ENCODE results near the gene CDK5R2.

The CDK5R2 gene

DNA sequence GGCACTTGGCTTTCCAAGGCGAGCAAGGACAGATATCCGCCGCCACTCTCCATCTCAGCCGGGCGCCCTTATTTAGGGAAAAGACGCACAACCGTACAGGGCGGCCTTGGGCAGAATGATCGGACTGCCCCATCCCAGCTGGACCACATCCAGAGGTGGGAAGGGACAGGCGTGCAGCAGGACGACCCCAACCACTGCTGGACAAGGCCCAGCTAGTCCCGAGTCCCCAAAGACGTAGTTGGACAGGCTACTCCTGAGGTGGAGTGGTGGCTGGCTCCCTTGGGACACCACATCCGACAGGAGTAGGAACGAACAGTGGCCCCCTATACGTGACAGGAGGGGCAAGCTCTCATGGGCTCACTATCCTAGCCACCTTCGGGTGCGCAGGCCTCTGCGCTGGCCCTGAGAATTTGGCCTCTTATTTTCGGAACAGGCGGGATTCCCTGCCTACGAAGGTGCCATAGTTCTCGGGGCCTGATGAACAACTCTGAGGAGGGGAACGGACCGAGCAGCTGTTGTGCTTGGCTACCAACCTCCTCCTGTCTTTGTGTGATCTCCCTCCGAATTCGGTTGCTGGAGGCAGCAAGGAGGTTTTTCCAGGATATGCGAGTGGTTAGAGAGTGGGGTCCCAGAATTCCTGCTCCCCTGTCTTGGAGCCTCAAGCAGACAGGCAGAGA is 23.3 kb downstream of the CDK5R2 start:
- Histone ChIP-seq H3K36me3 (ENCODE audit: control insufficient read depth in 4 of 4, insufficient read depth in 4 of 4, low read length in 3 of 4) (no peaks in the 10 kb centered on the region), H3K4me3 (ENCODE audit: control insufficient read depth in 1 of 7, extremely low read depth in 1 of 7, insufficient read depth in 4 of 7, low read depth in 2 of 7, low read length in 6 of 7) (peak overlapping the region in 2 of 7 experiments; percentile 36 to 42), H3K27me3 (replicated peaks in 2 of 5; ENCODE audit: control insufficient read depth in 4 of 5, insufficient read depth in 5 of 5, low read length in 4 of 5) (peaks cover 2 to 92% (median 41%) of the 10 kb centered on the region in 5 experiments), H3K27ac (ENCODE audit: insufficient read depth in 1 of 2, low read depth in 1 of 2, low read length in 2 of 2, poor library complexity in 1 of 2, severe bottlenecking in 2 of 2) (no peak overlapping the region), H3K9me3 (ENCODE audit: control extremely low read depth in 1 of 5, control insufficient read depth in 4 of 5, insufficient read depth in 2 of 5, low read depth in 1 of 5, low read length in 4 of 5) (no peaks in the 10 kb centered on the region), H3K4me1 (ENCODE audit: control extremely low read depth in 1 of 4, control insufficient read depth in 4 of 4, insufficient read depth in 4 of 4, low read length in 3 of 4) (peaks cover 0 to 50% (median 27%) of the 10 kb centered on the region in 4 experiments)
- 9% methylated on average over 27 of the region's 28 CpGs for WGBS (ENCODE audit: insufficient coverage)
- no peak for DNase-seq
- CTCF ChIA-PET, result interaction anchor here (1.0 to 5.6 kb wide), 10 partner anchors 10 to 172 kb away, joined by 3 to 48 read pairs (median 6); partner anchors contain the start of gene CRYBA2
- POLR2A ChIA-PET, result interaction anchor here (0.8 kb wide), 1 partner anchor 13 kb away, joined by 3 read pairs; no protein-coding TSS in a partner anchor

DNA sequence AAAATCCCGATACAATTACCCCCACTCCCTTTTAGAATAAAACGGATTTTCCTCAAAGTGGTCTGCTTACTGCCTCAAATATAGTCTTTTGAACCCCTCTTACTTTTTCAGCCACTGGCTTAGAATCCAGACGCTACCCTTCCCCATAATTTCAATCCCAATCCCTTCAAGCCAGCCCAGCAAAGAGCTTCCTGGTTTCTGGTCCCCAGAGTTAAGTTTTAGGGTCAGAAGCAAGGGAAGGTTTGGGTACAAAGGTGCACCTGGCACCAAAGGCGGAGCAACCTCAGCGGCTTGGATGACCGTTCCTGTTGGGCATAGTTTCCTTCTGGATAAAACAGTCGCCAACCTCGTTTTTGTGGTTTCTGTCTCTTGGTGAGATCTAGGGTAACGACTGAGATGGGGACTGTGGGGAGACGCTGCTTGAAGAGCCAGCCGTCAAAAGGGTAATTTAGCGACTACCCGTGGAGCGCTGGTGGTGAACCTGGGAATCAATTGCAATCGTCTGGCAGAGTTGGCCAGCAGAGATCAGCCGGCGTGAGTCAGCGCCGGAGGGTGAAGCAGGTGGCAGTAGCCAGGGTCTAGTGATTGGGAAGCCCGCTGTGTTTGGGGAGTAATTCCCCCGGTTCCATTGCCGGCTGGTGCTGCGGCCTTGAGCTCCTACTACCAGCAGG is 23.9 kb downstream of the CDK5R2 start:
- H3K4me1 ChIP-seq (ENCODE audit: control extremely low read depth in 1 of 4, control insufficient read depth in 4 of 4, insufficient read depth in 4 of 4, low read length in 3 of 4), result peaks cover 0 to 50% (median 27%) of the 10 kb centered on the region in 4 experiments
- no peak overlapping the region for H3K4me3 ChIP-seq (ENCODE audit: control insufficient read depth in 1 of 7, extremely low read depth in 1 of 7, insufficient read depth in 4 of 7, low read depth in 2 of 7, low read length in 6 of 7)
- ChIA-PET POLR2A (no interaction called here), CTCF (interaction anchor here (1.3 to 5.6 kb wide), 6 partner anchors 9 to 171 kb away, joined by 3 to 48 read pairs (median 13); partner anchors contain the start of gene CRYBA2)
- H3K36me3 ChIP-seq (ENCODE audit: control insufficient read depth in 4 of 4, insufficient read depth in 4 of 4, low read length in 3 of 4), result no peaks in the 10 kb centered on the region
- H3K9me3 ChIP-seq (ENCODE audit: control extremely low read depth in 1 of 5, control insufficient read depth in 4 of 5, insufficient read depth in 2 of 5, low read depth in 1 of 5, low read length in 4 of 5), result no peaks in the 10 kb centered on the region
- peak in 2 of 3 donors; percentile 53 to 60 for DNase-seq
- 8% methylated on average over 23 of the region's 23 CpGs for WGBS (ENCODE audit: insufficient coverage)
- peaks cover 0 to 93% (median 45%) of the 10 kb centered on the region in 5 experiments for H3K27me3 ChIP-seq (replicated peaks in 2 of 5; ENCODE audit: control insufficient read depth in 4 of 5, insufficient read depth in 5 of 5, low read length in 4 of 5)
- no peak overlapping the region for H3K27ac ChIP-seq (ENCODE audit: insufficient read depth in 1 of 2, low read depth in 1 of 2, low read length in 2 of 2, poor library complexity in 1 of 2, severe bottlenecking in 2 of 2)

- peaks cover 0 to 50% (median 27%) of the 10 kb centered on the region in 4 experiments for H3K4me1 ChIP-seq (ENCODE audit: control extremely low read depth in 1 of 4, control insufficient read depth in 4 of 4, insufficient read depth in 4 of 4, low read length in 3 of 4)
- CTCF ChIA-PET, result interaction anchor here (1.3 to 5.6 kb wide), 4 partner anchors 11 to 108 kb away, joined by 7 to 48 read pairs (median 22); partner anchors contain the start of gene CRYBA2
Measured at GRCh38 chr2:218983934-218984238, 24.4 kb downstream of the CDK5R2 start.

GRCh38 chr2:218984239-218985020 is 25.0 kb downstream of the CDK5R2 start:
- CTCF ChIA-PET, result interaction anchor here (1.3 to 5.6 kb wide), 2 partner anchors 11 to 108 kb away, joined by 7 to 27 read pairs; no protein-coding TSS in a partner anchor
- Histone ChIP-seq H3K36me3 (ENCODE audit: control insufficient read depth in 4 of 4, insufficient read depth in 4 of 4, low read length in 3 of 4) (no peaks in the 10 kb centered on the region), H3K9me3 (ENCODE audit: control extremely low read depth in 1 of 5, control insufficient read depth in 4 of 5, insufficient read depth in 2 of 5, low read depth in 1 of 5, low read length in 4 of 5) (no peaks in the 10 kb centered on the region), H3K4me3 (ENCODE audit: control insufficient read depth in 1 of 7, extremely low read depth in 1 of 7, insufficient read depth in 4 of 7, low read depth in 2 of 7, low read length in 6 of 7) (peak overlapping the region in 4 of 7 experiments; percentile 11 to 52 (median 39)), H3K27me3 (replicated peaks in 2 of 5; ENCODE audit: control insufficient read depth in 4 of 5, insufficient read depth in 5 of 5, low read length in 4 of 5) (peaks cover 0 to 96% (median 51%) of the 10 kb centered on the region in 5 experiments), H3K27ac (ENCODE audit: insufficient read depth in 1 of 2, low read depth in 1 of 2, low read length in 2 of 2, poor library complexity in 1 of 2, severe bottlenecking in 2 of 2) (no peak overlapping the region), H3K4me1 (ENCODE audit: control extremely low read depth in 1 of 4, control insufficient read depth in 4 of 4, insufficient read depth in 4 of 4, low read length in 3 of 4) (peaks cover 0 to 50% (median 27%) of the 10 kb centered on the region in 4 experiments)
- POLR2A ChIA-PET, result interaction anchor here (1.2 kb wide), 1 partner anchor 9 kb away, joined by 3 read pairs; no protein-coding TSS in a partner anchor
- DNase-seq, result peak; percentile 28 to 55 (median 51)
- WGBS (ENCODE audit: insufficient coverage), result under 1% methylated on average over 46 of the region's 50 CpGs

More at GRCh38 chr2:218983934-218984238, 24.4 kb downstream of the CDK5R2 start:
- POLR2A ChIA-PET, result interaction anchor here (1.2 kb wide), 1 partner anchor 8 kb away, joined by 3 read pairs; no protein-coding TSS in a partner anchor
- Histone ChIP-seq H3K9me3 (ENCODE audit: control extremely low read depth in 1 of 5, control insufficient read depth in 4 of 5, insufficient read depth in 2 of 5, low read depth in 1 of 5, low read length in 4 of 5) (no peaks in the 10 kb centered on the region), H3K27ac (ENCODE audit: insufficient read depth in 1 of 2, low read depth in 1 of 2, low read length in 2 of 2, poor library complexity in 1 of 2, severe bottlenecking in 2 of 2) (no peak overlapping the region), H3K27me3 (replicated peaks in 2 of 5; ENCODE audit: control insufficient read depth in 4 of 5, insufficient read depth in 5 of 5, low read length in 4 of 5) (peaks cover 0 to 93% (median 47%) of the 10 kb centered on the region in 5 experiments), H3K4me3 (ENCODE audit: control insufficient read depth in 1 of 7, extremely low read depth in 1 of 7, insufficient read depth in 4 of 7, low read depth in 2 of 7, low read length in 6 of 7) (peak overlapping the region in 3 of 7 experiments; percentile 36 to 52 (median 42)), H3K36me3 (ENCODE audit: control insufficient read depth in 4 of 4, insufficient read depth in 4 of 4, low read length in 3 of 4) (no peaks in the 10 kb centered on the region)
- 10% methylated on average over 7 of the region's 10 CpGs for WGBS (ENCODE audit: insufficient coverage)
- no peak for DNase-seq

- Histone ChIP-seq H3K9me3 (ENCODE audit: control extremely low read depth in 1 of 5, control insufficient read depth in 4 of 5, insufficient read depth in 2 of 5, low read depth in 1 of 5, low read length in 4 of 5) (no peaks in the 10 kb centered on the region), H3K27ac (ENCODE audit: insufficient read depth in 1 of 2, low read depth in 1 of 2, low read length in 2 of 2, poor library complexity in 1 of 2, severe bottlenecking in 2 of 2) (no peak within 1 kb of the TSS), H3K4me3 (ENCODE audit: control insufficient read depth in 1 of 7, extremely low read depth in 1 of 7, insufficient read depth in 4 of 7, low read depth in 2 of 7, low read length in 6 of 7) (peak within 1 kb of the TSS in 4 of 7 experiments; percentile 26 to 52 (median 39)), H3K4me1 (ENCODE audit: control extremely low read depth in 1 of 4, control insufficient read depth in 4 of 4, insufficient read depth in 4 of 4, low read length in 3 of 4) (peaks cover 0 to 46% (median 25%) of the 10 kb centered on the region in 4 experiments), H3K36me3 (ENCODE audit: control insufficient read depth in 4 of 4, insufficient read depth in 4 of 4, low read length in 3 of 4) (no peaks in the 10 kb centered on the region), H3K27me3 (replicated peaks in 2 of 5; ENCODE audit: control insufficient read depth in 4 of 5, insufficient read depth in 5 of 5, low read length in 4 of 5) (peaks cover 0 to 98% (median 54%) of the 10 kb centered on the region in 5 experiments)
- CTCF ChIA-PET, result interaction anchor here (1.3 to 5.6 kb wide), 2 partner anchors 10 to 109 kb away, joined by 7 to 27 read pairs; no protein-coding TSS in a partner anchor
- POLR2A ChIA-PET, result interaction anchor here (1.2 kb wide), 1 partner anchor 9 kb away, joined by 3 read pairs; no protein-coding TSS in a partner anchor
- 1% methylated on average over 20 of the region's 32 CpGs for WGBS (ENCODE audit: insufficient coverage)
- DNase-seq, result no peak
Measured at GRCh38 chr2:218985021-218985324, 25.5 kb downstream of the CDK5R2 start, which contains the start of gene FEV. FEV (minus strand) TSS chr2:218985184; CDS start chr2:218985075, 109 bp downstream.

GRCh38 chr2:218985325-218986091 is 26.0 kb downstream of the CDK5R2 start:
- no peaks in the 10 kb centered on the region for H3K9me3 ChIP-seq (ENCODE audit: control extremely low read depth in 1 of 5, control insufficient read depth in 4 of 5, insufficient read depth in 2 of 5, low read depth in 1 of 5, low read length in 4 of 5)
- peaks cover 0 to 99% (median 57%) of the 10 kb centered on the region in 5 experiments for H3K27me3 ChIP-seq (replicated peaks in 2 of 5; ENCODE audit: control insufficient read depth in 4 of 5, insufficient read depth in 5 of 5, low read length in 4 of 5)
- CTCF ChIA-PET, result interaction anchor here (1.3 to 5.6 kb wide), 2 partner anchors 10 to 109 kb away, joined by 7 to 27 read pairs; no protein-coding TSS in a partner anchor

More at GRCh38 chr2:218985325-218986091, 26.0 kb downstream of the CDK5R2 start:
- no peaks in the 10 kb centered on the region for H3K36me3 ChIP-seq (ENCODE audit: control insufficient read depth in 4 of 4, insufficient read depth in 4 of 4, low read length in 3 of 4)
- 2% methylated on average over 38 of the region's 49 CpGs for WGBS (ENCODE audit: insufficient coverage)
- no peak for DNase-seq
- H3K4me3 ChIP-seq (ENCODE audit: control insufficient read depth in 1 of 7, extremely low read depth in 1 of 7, insufficient read depth in 4 of 7, low read depth in 2 of 7, low read length in 6 of 7), result peak overlapping the region in 3 of 7 experiments; percentile 2 to 26 (median 26)
- H3K27ac ChIP-seq (ENCODE audit: insufficient read depth in 1 of 2, low read depth in 1 of 2, low read length in 2 of 2, poor library complexity in 1 of 2, severe bottlenecking in 2 of 2), result no peak overlapping the region
- H3K4me1 ChIP-seq (ENCODE audit: control extremely low read depth in 1 of 4, control insufficient read depth in 4 of 4, insufficient read depth in 4 of 4, low read length in 3 of 4), result peaks cover 0 to 44% (median 25%) of the 10 kb centered on the region in 4 experiments
- POLR2A ChIA-PET, result interaction anchor here (1.2 kb wide), 1 partner anchor 10 kb away, joined by 3 read pairs; no protein-coding TSS in a partner anchor
